Erythroblast (primary cell): ENCODE data around the gene PHLPP2.

Experiments
- DNase-seq, 2 experiments: peaks; one replicate each; lab custom pipeline; 2025; lab: John Stamatoyannopoulos, UW
- GATA1 ChIP-seq: IDR thresholded peaks from 2 replicates; pipeline ENCODE4 v1.6.1; 2011; ENCODE audit warnings: low read depth, mild to moderate bottlenecking, control low read depth, low read length, moderate library complexity
- POLR2A ChIP-seq: IDR thresholded peaks from 2 replicates; pipeline ENCODE4 v1.6.1; 2011; ENCODE audit warnings: mild to moderate bottlenecking, low read length

The PHLPP2 gene

DNA sequence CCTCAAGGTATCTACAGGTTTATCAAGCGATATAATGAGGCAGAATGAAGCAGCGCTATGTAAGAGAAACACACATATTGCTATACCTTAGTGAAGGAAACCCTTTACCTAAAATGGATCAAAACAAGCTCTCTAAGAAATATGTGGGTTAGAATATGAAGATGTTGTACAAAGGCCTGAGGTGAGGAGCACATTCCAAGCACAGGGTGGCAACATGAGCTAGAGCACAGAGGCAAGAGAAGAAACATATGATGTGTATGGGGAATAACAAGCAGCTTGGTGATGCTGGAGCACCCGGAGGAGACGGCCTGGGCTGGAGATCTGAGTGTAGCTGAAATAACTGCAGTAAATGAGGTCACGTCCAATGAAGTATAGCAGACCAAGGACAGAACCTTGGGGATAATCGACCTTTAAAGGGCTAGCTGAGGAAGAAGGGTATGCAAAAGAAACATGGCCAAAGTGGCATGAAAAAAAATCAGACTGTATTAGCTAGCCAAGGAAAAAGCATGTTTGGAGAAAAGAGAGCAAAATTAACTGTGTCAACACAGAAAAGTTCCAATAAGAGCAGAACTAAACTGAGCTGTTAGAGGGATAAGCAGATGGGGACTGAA lies 54.5 kb downstream of the PHLPP2 start:
- DNase-seq: no peak
- TF ChIP-seq POLR2A: no peak
- no peak for TF ChIP-seq GATA1

DNA sequence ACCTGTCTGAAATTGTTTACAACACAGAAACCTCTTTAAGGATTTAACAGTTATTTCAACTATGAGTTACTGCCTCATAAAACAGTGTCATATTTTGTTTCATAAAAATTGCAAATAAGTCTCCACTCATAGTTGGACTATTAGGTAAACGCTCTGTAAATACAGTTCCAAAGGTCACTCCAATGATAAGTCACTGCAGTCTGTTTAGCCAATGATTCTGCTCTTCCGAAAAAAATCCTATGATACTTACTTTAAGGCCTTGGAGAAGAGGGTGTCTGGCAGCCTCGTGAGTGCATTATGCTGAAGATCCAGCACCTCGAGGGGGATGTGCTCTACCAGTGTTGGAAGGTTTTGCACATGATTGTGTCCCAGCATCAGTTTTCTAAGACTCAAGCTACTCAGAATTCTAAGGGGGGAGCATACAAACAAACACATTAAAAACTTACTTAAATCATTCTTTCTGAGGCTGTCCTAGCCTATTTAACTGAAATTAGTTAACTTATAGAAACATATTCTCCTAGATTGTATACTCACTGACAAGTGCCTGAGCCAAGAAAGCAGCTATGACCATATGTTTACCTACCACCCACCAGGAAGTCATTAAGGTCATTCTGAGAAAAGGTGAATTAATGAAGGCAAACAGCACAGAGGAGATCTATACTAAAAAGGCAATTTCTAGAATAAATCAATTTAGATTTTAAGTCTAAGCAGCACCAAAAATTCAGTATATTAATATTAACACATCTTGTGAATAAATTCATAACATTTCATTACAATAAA lies 57.4 kb downstream of the PHLPP2 start:
- DNase-seq: no peak
- TF ChIP-seq POLR2A (no peak), GATA1 (no peak)

- no peak for DNase-seq
These were observed 58.2 kb downstream of the PHLPP2 start for GRCh38 chr16:71666264-71666663.

GRCh38 chr16:71659471-71659870 lies 65.0 kb downstream of the PHLPP2 start:
- no peak for TF ChIP-seq POLR2A
- no peak for TF ChIP-seq GATA1
- no peak for DNase-seq

More at GRCh38 chr16:71666264-71666663, 58.2 kb downstream of the PHLPP2 start:
- TF ChIP-seq POLR2A (no peak), GATA1 (no peak)

GRCh38 chr16:71658771-71659170 lies 65.7 kb downstream of the PHLPP2 start:
- TF ChIP-seq GATA1 (no peak), POLR2A (no peak)
- DNase-seq: no peak

DNA sequence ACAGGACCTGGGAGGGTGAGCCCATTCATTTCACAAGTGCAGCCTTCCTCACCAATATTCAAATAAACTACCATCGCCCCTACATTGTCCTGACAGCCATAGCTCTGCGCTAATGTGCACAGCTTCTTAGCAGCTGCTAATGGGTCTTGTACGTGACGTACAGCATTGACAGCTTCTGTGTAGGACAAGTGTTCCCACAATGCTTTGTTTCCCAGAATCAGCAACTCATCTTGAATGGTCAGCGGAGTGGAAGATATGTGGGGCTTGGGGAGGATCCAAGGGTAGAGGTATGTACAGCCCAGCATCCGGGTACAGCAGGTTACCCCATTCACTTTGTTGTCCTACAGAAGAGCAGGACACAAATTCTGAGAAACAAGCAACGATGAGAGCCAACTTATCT lies 74.8 kb downstream of the PHLPP2 start:
- TF ChIP-seq GATA1 (no peak), POLR2A (no peak)
- no peak for DNase-seq

DNA sequence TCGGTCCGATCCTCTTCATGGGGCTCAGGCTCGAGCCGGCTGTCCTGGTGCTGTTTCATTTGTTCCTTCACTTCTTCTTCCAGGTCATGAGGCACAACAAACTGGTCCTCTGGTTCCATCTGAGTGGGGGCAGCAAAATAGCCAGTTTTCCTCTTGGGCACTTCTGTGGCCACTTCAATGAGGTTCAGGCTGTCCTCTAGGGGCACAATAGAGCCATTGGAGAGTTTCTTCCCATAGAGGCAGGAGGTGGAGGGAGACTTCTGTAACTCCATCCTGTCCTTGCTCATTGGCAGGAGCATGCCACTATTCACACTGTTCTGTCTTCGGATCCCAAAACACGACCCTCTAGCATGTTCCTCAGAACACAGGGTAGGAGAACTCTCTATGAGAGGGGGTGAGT lies 75.6 kb downstream of the PHLPP2 start:
- TF ChIP-seq POLR2A: no peak
- no peak for TF ChIP-seq GATA1
- peak; percentile 16 to 28 for DNase-seq

DNA sequence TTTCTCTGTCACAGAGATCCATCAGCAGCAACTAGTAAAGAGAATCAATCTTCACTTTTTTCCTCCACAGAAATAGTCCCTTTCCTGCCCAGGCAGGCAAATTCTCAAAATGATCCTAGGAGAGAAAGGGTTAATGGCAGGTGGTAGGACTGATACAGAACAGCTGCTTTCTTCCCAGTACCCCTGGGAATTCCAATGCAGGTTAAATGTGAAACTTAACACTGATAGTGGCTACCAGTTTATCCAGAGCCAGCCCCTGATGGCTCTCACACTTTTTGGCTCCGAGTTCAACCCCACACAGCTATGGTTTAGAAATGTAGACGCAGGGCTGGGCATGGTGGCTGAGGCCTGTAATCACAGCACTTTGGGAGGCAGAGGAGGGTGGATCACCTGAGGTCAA lies 76.3 kb downstream of the PHLPP2 start:
- DNase-seq: no peak
- no peak for TF ChIP-seq GATA1
- TF ChIP-seq POLR2A: no peak

DNA sequence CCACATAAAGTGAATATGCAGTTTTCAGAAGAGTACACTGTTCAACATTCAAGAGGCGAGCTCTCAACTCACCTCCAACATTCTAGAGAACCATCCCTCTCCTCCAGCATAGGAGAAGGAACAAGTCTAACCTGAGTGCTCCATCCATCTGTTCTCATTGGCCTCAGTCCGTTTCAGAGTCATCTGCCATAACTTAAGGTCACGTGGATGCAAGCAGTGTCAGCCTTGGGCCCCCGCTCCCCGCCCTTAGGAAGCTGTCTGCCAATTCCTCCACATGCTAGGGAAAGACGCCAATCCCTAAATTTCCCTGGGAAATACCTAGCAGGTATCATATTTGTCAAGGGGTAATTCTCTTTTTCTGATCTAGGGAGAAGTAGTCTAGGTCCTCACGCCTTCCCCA lies 77.1 kb downstream of the PHLPP2 start:
- DNase-seq: no peak
- TF ChIP-seq POLR2A (no peak), GATA1 (no peak)

DNA sequence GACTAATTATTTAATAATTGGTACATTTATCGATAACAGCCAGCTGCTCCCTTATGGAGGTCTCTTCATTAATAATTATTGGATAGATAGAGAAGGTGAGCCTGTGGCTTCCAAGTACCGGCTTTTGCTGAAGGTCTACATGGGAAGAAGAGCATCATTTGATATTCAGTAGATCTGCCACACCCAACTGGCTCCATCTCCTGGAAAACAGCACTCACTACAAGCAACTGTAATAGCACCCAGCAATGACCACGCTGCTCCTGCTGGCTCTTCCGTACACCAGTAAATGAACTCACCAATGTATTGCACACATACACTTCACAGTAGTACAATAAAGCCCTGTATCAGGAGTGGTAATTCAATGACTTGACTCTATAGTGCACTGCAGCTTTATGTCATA lies 79.1 kb downstream of the PHLPP2 start:
- peak; percentile 36 to 47 for DNase-seq
- no peak for TF ChIP-seq POLR2A
- no peak for TF ChIP-seq GATA1

DNA sequence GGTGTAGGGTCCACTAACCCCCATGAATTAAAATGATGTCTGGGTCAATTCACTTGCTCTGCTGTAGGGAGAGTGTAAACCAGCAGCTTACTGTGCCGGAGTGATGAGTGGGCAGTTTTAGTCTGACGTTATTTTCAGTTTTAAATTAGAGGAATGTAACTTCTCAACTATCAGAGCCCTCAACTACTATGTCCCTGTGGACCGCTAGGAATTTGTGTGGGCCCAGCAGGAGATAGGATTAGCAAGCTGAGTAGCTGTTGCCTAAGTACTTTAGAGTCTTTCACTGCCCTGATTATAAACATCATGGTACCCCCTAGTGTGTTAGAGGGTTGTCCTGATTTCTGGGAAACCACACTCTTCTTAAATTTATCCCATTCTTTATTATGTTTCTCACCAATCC lies 87.1 kb downstream of the PHLPP2 start:
- DNase-seq: no peak
- no peak for TF ChIP-seq POLR2A
- no peak for TF ChIP-seq GATA1

DNA sequence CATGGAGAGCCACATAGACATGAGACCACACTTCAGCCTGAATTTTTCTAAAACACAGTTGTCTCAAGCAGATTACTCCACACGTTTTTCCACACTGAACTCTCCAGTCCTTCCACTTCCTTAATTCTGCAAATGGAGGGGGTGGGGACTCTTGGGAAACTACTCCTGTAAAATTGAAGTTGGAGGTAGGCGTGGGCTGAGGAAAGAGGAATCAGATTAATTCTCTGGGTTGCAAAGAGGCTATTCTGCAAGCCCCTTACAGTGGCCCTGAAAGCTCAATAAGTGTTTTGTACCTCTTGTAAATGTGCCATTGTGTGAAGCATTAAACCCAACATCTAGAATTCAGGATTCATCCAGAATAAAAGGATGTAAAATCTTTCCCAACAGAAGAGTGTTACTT lies 88.9 kb downstream of the PHLPP2 start:
- no peak for DNase-seq
- TF ChIP-seq POLR2A: no peak
- TF ChIP-seq GATA1: no peak

DNA sequence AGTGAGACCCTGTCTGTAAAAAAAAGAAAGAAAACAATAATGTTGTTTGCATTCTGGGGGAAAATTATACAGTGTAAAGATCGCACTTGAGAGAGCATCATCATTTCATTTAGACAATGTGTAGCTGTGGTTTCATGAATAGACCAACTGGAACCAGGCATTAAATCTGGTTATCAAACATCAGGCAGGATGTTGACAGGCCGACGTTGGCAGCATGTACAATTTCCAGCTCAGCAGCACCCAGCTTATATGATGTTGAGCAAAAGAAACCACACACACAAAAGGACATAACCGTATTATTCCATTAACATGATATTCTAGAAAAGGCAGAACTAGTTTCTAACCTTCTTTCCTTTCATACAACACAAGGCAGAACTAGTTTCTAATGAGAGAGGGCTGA lies 92.7 kb downstream of the PHLPP2 start:
- no peak for DNase-seq
- TF ChIP-seq GATA1 (no peak), POLR2A (no peak)

DNA sequence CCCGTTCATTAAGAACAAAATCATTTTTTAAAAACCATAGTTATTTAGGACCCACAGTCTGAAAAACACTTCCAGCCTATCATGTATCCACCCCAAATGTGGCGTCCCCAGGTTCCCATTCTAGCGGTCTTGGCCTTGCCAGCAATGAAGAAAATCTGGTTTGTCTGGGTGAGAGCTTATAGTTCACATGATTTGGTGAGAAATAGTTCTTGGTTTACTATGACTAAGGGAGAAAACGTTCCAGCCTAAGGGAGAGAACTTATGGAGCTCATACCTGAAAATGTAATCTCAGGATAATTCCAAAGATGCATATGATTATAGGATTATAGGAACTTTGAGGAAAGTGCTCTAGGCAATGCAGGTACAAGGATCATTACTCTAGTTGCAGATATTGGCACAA lies 93.7 kb downstream of the PHLPP2 start:
- TF ChIP-seq GATA1 (no peak), POLR2A (no peak)
- DNase-seq: no peak
